ENCODE results near the gene KRR1.

KRR1 gene

GRCh38 chr12:75478116-75478794, 33.2 kb downstream of the KRR1 start:
- Histone ChIP-seq H3K4me3 (ENCODE audit: low read length) (peak overlapping the region; percentile 2; the same call in 1 of the 2 replicates), H3K9me3 (ENCODE audit: insufficient read depth, low read length) (no peaks in the 10 kb centered on the region), H3K4me1 (ENCODE audit: low read length) (peaks cover 40% of the 10 kb centered on the region), H3K27me3 (ENCODE audit: low read depth, low read length) (no peaks in the 10 kb centered on the region), H2AFZ (ENCODE audit: low read depth, low read length) (no peak overlapping the region; the same call in 1 of the 2 replicates), H3K36me3 (replicated peaks; ENCODE audit: low read depth, low read length) (no peaks in the 10 kb centered on the region), H3K27ac (ENCODE audit: low read length) (no peak overlapping the region), H3K79me2 (ENCODE audit: low read length) (peaks cover 5% of the 10 kb centered on the region), H3K4me2 (ENCODE audit: low read length) (peak overlapping the region; percentile 33), H4K20me1 (ENCODE audit: insufficient read depth, low read length) (no peaks in the 10 kb centered on the region), H3K9ac (ENCODE audit: low read length) (no peak overlapping the region)
- no peak for TF ChIP-seq EZH2phosphoT487 (IDR thresholded peaks at IDR 0.05; ENCODE audit: low read depth)
- TF ChIP-seq CTCF (IDR thresholded peaks at IDR 0.05; ENCODE audit: low read depth, low read length) = no peak

GRCh38 chr12:75477137-75477536, 34.3 kb downstream of the KRR1 start:
- Histone ChIP-seq H3K9ac (ENCODE audit: low read length) (no peak overlapping the region), H4K20me1 (ENCODE audit: insufficient read depth, low read length) (no peaks in the 10 kb centered on the region), H3K79me2 (ENCODE audit: low read length) (peaks cover 5% of the 10 kb centered on the region), H3K27ac (ENCODE audit: low read length) (no peak overlapping the region), H3K4me2 (ENCODE audit: low read length) (no peak overlapping the region), H3K36me3 (replicated peaks; ENCODE audit: low read depth, low read length) (no peaks in the 10 kb centered on the region), H3K27me3 (ENCODE audit: low read depth, low read length) (no peaks in the 10 kb centered on the region), H3K9me3 (ENCODE audit: insufficient read depth, low read length) (no peaks in the 10 kb centered on the region), H3K4me1 (ENCODE audit: low read length) (peaks cover 42% of the 10 kb centered on the region), H3K4me3 (ENCODE audit: low read length) (no peak overlapping the region), H2AFZ (ENCODE audit: low read depth, low read length) (no peak overlapping the region)
- no peak for TF ChIP-seq CTCF (IDR thresholded peaks at IDR 0.05; ENCODE audit: low read depth, low read length)
- no peak for TF ChIP-seq EZH2phosphoT487 (IDR thresholded peaks at IDR 0.05; ENCODE audit: low read depth)

GRCh38 chr12:75476071-75476470, 35.3 kb downstream of the KRR1 start:
- Histone ChIP-seq H3K9me3 (ENCODE audit: insufficient read depth, low read length) (no peaks in the 10 kb centered on the region), H3K27ac (ENCODE audit: low read length) (no peak overlapping the region), H3K27me3 (ENCODE audit: low read depth, low read length) (no peaks in the 10 kb centered on the region), H3K4me2 (ENCODE audit: low read length) (no peak overlapping the region), H3K9ac (ENCODE audit: low read length) (no peak overlapping the region), H4K20me1 (ENCODE audit: insufficient read depth, low read length) (no peaks in the 10 kb centered on the region), H3K79me2 (ENCODE audit: low read length) (no peaks in the 10 kb centered on the region), H3K36me3 (replicated peaks; ENCODE audit: low read depth, low read length) (no peaks in the 10 kb centered on the region), H2AFZ (ENCODE audit: low read depth, low read length) (no peak overlapping the region), H3K4me3 (ENCODE audit: low read length) (no peak overlapping the region), H3K4me1 (ENCODE audit: low read length) (peaks cover 38% of the 10 kb centered on the region)
- TF ChIP-seq CTCF (IDR thresholded peaks at IDR 0.05; ENCODE audit: low read depth, low read length) (no peak), EZH2phosphoT487 (IDR thresholded peaks at IDR 0.05; ENCODE audit: low read depth) (no peak)

- H3K4me2 ChIP-seq (ENCODE audit: low read length) = no peak overlapping the region
- no peaks in the 10 kb centered on the region for H3K27me3 ChIP-seq (ENCODE audit: low read depth, low read length)
- H2AFZ ChIP-seq (ENCODE audit: low read depth, low read length) = no peak overlapping the region
- TF ChIP-seq CTCF (IDR thresholded peaks at IDR 0.05; ENCODE audit: low read depth, low read length) (no peak), EZH2phosphoT487 (IDR thresholded peaks at IDR 0.05; ENCODE audit: low read depth) (no peak)
- H3K4me3 ChIP-seq (ENCODE audit: low read length) = no peak overlapping the region
- no peaks in the 10 kb centered on the region for H3K36me3 ChIP-seq (replicated peaks; ENCODE audit: low read depth, low read length)
- peaks cover 25% of the 10 kb centered on the region for H3K4me1 ChIP-seq (ENCODE audit: low read length)
- H3K9ac ChIP-seq (ENCODE audit: low read length) = no peak overlapping the region
- no peaks in the 10 kb centered on the region for H3K9me3 ChIP-seq (ENCODE audit: insufficient read depth, low read length)
- no peak overlapping the region for H3K27ac ChIP-seq (ENCODE audit: low read length)
- H3K79me2 ChIP-seq (ENCODE audit: low read length) = no peaks in the 10 kb centered on the region
- no peaks in the 10 kb centered on the region for H4K20me1 ChIP-seq (ENCODE audit: insufficient read depth, low read length)
Measured at GRCh38 chr12:75474116-75474515, 37.3 kb downstream of the KRR1 start.

Data from OCI-LY3 (cell line).